GM12878 (cell line): ENCODE data around the gene LRP5. TPM values are rescaled to one million over a fixed set of nuclear protein-coding genes. Genes with fewer than 3 reads are reported as not detected.

ENCODE experiments used
- ATAC-seq: fragments of 200-7000 bp; cut with Tn5 transposase; 3 replicates; pipeline ENCODE4 v1.9.1; 2020; ENCODE audit warnings: mild to moderate bottlenecking, moderate library complexity
- BruUV-seq: library from RNA; stranded (reverse); fragments of 400-500 nt; replicated peaks from 2 replicates; lab custom pipeline; 2021; lab: Mats Ljungman, UMichigan
- CTCF ChIA-PET: fragments of 300-600 bp; sonication (Branson Sonifier 250); formaldehyde crosslinking; extraction: SDS; loops from one replicate; lab custom pipeline; 2021; ENCODE audit warnings: inconsistent platforms; lab: Yijun Ruan, JAX
- POLR2A ChIA-PET: fragments of 350-600 bp; formaldehyde crosslinking; extraction: SDS; loops from one replicate; lab custom pipeline; 2021; ENCODE audit warnings: inconsistent platforms; lab: Charles Lee
- RAD21 ChIA-PET: fragments of 300-600 bp; sonication (Branson Sonifier 250); formaldehyde crosslinking; loops from one replicate; lab custom pipeline; 2023; ENCODE audit warnings: antibody characterized with exemption; ENCODE audit not compliant: unreplicated experiment; lab: Charles Lee
- SMC1A ChIA-PET: fragments of 300-600 bp; sonication (Branson Sonifier 250); formaldehyde crosslinking; loops from one replicate; lab custom pipeline; 2023; ENCODE audit not compliant: unreplicated experiment, uncharacterized antibody; lab: Charles Lee
- DNase-seq: peaks from one replicate; pipeline ENCODE4 v3.0.0-alpha.2; 2011; ENCODE audit warnings: low read depth, low spot score
- FAIRE-seq: peaks from 3 replicates; lab custom pipeline; 2011; peaks lifted over from hg19 to GRCh38; lab: Jason Lieb, UNC
- H2AFZ ChIP-seq: 2 replicates; pipeline ENCODE4 v1.6.0; 2011; ENCODE audit warnings: low read depth, low read length, control low read depth; ENCODE audit not compliant: control insufficient read depth
- H3K27ac ChIP-seq: 2 replicates; pipeline ENCODE4 v1.5.1; 2011; ENCODE audit warnings: control low read depth; ENCODE audit not compliant: control insufficient read depth, insufficient read depth
- H3K27me3 ChIP-seq, 2 experiments: replicated peaks in 1 of 2; 2 replicates each; pipeline versions ENCODE4 v1.6.0 to v1.6.1; 2011; ENCODE audit warnings: low read length in 1 of 2; ENCODE audit not compliant: control insufficient read depth in 2 of 2, insufficient read depth in 2 of 2
- H3K36me3 ChIP-seq, 2 experiments: 2 replicates each; pipeline ENCODE4 v1.5.1; 2011; ENCODE audit warnings: low read length in 1 of 2; ENCODE audit not compliant: control insufficient read depth in 2 of 2, insufficient read depth in 2 of 2
- H3K4me1 ChIP-seq: 2 replicates; pipeline ENCODE4 v1.6.1; 2011; ENCODE audit warnings: mild to moderate bottlenecking, low read length, moderate library complexity, mixed read lengths; ENCODE audit not compliant: control insufficient read depth, insufficient read depth
- H3K4me2 ChIP-seq: 2 replicates; pipeline ENCODE4 v1.6.0; 2011; ENCODE audit warnings: control low read depth; ENCODE audit not compliant: control insufficient read depth, insufficient read depth
- H3K4me3 ChIP-seq: fragments of 200-600 bp; sonication (generic); 2 replicates; pipeline ENCODE4 v1.5.1; 2016
- H3K79me2 ChIP-seq: 2 replicates; pipeline ENCODE4 v1.6.0; 2011; ENCODE audit warnings: low read length; ENCODE audit not compliant: control insufficient read depth, insufficient read depth
- H3K9ac ChIP-seq: 2 replicates; pipeline ENCODE4 v1.8.0; 2011; ENCODE audit warnings: low read length, control low read depth, mixed read lengths; ENCODE audit not compliant: control insufficient read depth, insufficient read depth
- H3K9me3 ChIP-seq: replicated peaks from 3 replicates; pipeline ENCODE4 v1.5.1; 2011; ENCODE audit warnings: mild to moderate bottlenecking, low read length; ENCODE audit not compliant: control insufficient read depth, insufficient read depth
- H4K20me1 ChIP-seq: 2 replicates; pipeline ENCODE4 v1.6.0; 2011; ENCODE audit not compliant: control insufficient read depth, insufficient read depth
- BCL11A ChIP-seq: IDR thresholded peaks from 2 replicates; pipeline ENCODE4 v1.6.1; 2011; ENCODE audit warnings: low read depth, low read length
- CHD4 ChIP-seq: fragments of 200-600 bp; sonication (generic); IDR thresholded peaks from 2 replicates; pipeline ENCODE4 v1.6.1; 2016; ENCODE audit warnings: mild to moderate bottlenecking
- ESRRA ChIP-seq: IDR thresholded peaks from 2 replicates; pipeline ENCODE4 v1.6.1; 2012; ENCODE audit warnings: mild to moderate bottlenecking, low read length, improper control_type of control experiment
- GATAD2B ChIP-seq: fragments of 450-650 bp; conservative IDR thresholded peaks from 2 replicates; pipeline ENCODE4 v1.6.1; 2017; ENCODE audit warnings: low read depth, mild to moderate bottlenecking, moderate library complexity
- KAT2A ChIP-seq: conservative IDR thresholded peaks from 2 replicates; pipeline ENCODE4 v1.6.1; 2011; ENCODE audit warnings: low read depth, low read length; ENCODE audit not compliant: control insufficient read depth
- KLF5 ChIP-seq: fragments of 450-650 bp; IDR thresholded peaks from 2 replicates; pipeline ENCODE4 v1.6.1; 2014; ENCODE audit warnings: mild to moderate bottlenecking; ENCODE audit not compliant: partially characterized antibody
- NFYA ChIP-seq: IDR thresholded peaks from 2 replicates; pipeline ENCODE4 v1.6.1; 2011; ENCODE audit warnings: low read depth, mild to moderate bottlenecking, low read length, improper control_type of control experiment, borderline replicate concordance
- RAD51 ChIP-seq: fragments of 450-650 bp; IDR thresholded peaks from 2 replicates; pipeline ENCODE4 v1.6.1; 2016; ENCODE audit warnings: moderate library complexity, mild to moderate bottlenecking, inconsistent platforms
- SP1 ChIP-seq: IDR thresholded peaks from one replicate; pipeline ENCODE4 v1.6.1; 2011; ENCODE audit warnings: low read depth, low read length
- SPI1 ChIP-seq: IDR thresholded peaks from 2 replicates; pipeline ENCODE4 v1.6.1; 2011; ENCODE audit warnings: low read depth, mild to moderate bottlenecking, low read length, moderate library complexity, borderline replicate concordance; ENCODE audit not compliant: insufficient read depth
- SUPT20H ChIP-seq: IDR thresholded peaks from 2 replicates; pipeline ENCODE4 v1.6.1; 2011; ENCODE audit warnings: low read depth, mild to moderate bottlenecking, low read length, moderate library complexity, borderline replicate concordance; ENCODE audit not compliant: control insufficient read depth
- TARDBP ChIP-seq: IDR thresholded peaks from 2 replicates; pipeline ENCODE4 v1.6.1; 2016; ENCODE audit warnings: borderline replicate concordance
- WGBS: methylation state at CpG from one replicate; pipeline ENCODE4 v1.1.6; 2016; ENCODE audit warnings: low lambda C conversion rate; ENCODE audit not compliant: insufficient replicate concordance, insufficient coverage; ENCODE audit errors: missing lambda C conversion rate; 5-methylcytosine and 5-hydroxymethylcytosine counted together
- in situ Hi-C: fragments of 300-500 bp; cut with MboI; formaldehyde crosslinking; loops from 9 replicates; pipeline ENCODE4 v1.14.3; 2018; ENCODE audit warnings: mixed read lengths
- intact Hi-C: fragments of 100-400 bp; cut with micrococcal nuclease; formaldehyde crosslinking; loops from one replicate; pipeline ENCODE4 v1.14.2; 2022; ENCODE audit not compliant: unreplicated experiment
- polyA plus RNA-seq, 11 experiments: library from polyadenylated mRNA; depleted of rRNA in 4 of 11; unstranded in 6 of 11; stranded (reverse) in 5 of 11; fragments of >200 nt; fragmentation: Nextera tagmentation in 4 of 11; fragmentation: Illumina TruSeq in 1 of 11; extraction: Ambion mirVana in 4 of 11; extraction: Trizol in 1 of 11; gene quantifications; 1 replicate in 1 of 11; 2 replicates in 10 of 11; pipeline versions ENCODE4 v1.2.1 to v1.2.3, GENCODE V29; 2011 to 2016; ENCODE audit warnings: inconsistent platforms in 2 of 11, missing spikeins in 2 of 11, low read depth in 1 of 11
- total RNA-seq, 4 experiments: library from RNA; depleted of rRNA in 3 of 4; stranded (reverse); fragments of >200 nt in 3 of 4; fragmentation: Illumina TruSeq in 1 of 4; extraction: Trizol in 1 of 4; gene quantifications; 2 replicates each; pipeline versions ENCODE4 v1.2.1 to v1.2.3, GENCODE V29; 2013 to 2021
- TF ChIP-seq, protein P1 (sequence below): fragments of 450-650 bp; IDR thresholded peaks from 2 replicates; pipeline ENCODE4 v1.6.1; 2017; ENCODE audit warnings: low read depth, mild to moderate bottlenecking, moderate library complexity
- TF ChIP-seq, protein P2 (sequence below): IDR thresholded peaks from 2 replicates; pipeline ENCODE4 v1.6.1; 2012; ENCODE audit warnings: low read depth, low read length, improper control_type of control experiment
- TF ChIP-seq, protein P3 (sequence below): fragments of 450-650 bp; IDR thresholded peaks from 2 replicates; pipeline ENCODE4 v1.6.1; 2017; ENCODE audit warnings: mild to moderate bottlenecking, moderate library complexity
- TF ChIP-seq, protein P4 (sequence below): fragments of 450-650 bp; IDR thresholded peaks from 2 replicates; pipeline ENCODE4 v1.6.1; 2017; ENCODE audit warnings: mild to moderate bottlenecking, low read depth, inconsistent platforms; ENCODE audit not compliant: poor library complexity, severe bottlenecking

The LRP5 gene
- total and polyA plus RNA-seq, 10 of the 15 experiments (the other 5 are each of a cell fraction or from before 2014, with no cell fraction given) = 0.37 to 34.0 (median 6.6) TPM

DNA sequence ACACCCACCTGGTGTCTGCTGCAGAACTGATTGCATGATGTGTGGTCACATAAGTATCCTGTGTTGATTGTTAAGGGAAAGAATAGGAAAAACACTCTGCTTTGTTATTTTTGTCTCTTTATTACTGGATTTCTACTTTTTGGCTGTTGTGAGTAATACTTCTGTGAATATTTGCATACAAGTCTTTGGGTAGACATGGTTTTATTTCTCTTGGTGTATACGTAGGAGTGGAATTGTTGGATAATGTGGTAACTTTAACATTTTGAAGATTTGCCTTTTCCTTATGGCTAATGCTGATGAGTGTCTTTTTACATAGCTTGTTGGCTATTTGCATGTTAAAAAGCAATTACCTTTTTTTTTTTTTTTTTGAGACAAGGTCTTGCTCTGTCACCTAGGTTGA is 161.3 kb downstream of the LRP5 start:
- intact Hi-C loops = no loop called here
- Histone ChIP-seq H3K79me2 (peaks cover 78% of the 10 kb centered on the region), H3K9ac (no peak overlapping the region), H2AFZ (no peak overlapping the region), H3K36me3 (peaks cover 4 to 6% of the 10 kb centered on the region in 2 experiments; a peak in 3 of 4 replicates), H3K4me2 (no peak overlapping the region), H3K4me1 (peaks cover 35% of the 10 kb centered on the region), H3K4me3 (no peak overlapping the region), H4K20me1 (peaks cover 14% of the 10 kb centered on the region), H3K27ac (no peak overlapping the region), H3K9me3 (peaks cover 1% of the 10 kb centered on the region; the same call in 1 of the 3 replicates), H3K27me3 (no peaks in the 10 kb centered on the region)
- no peak for ATAC-seq
- POLR2A ChIA-PET = interaction anchor here (0.5 to 0.6 kb wide), 3 partner anchors 11 to 307 kb away, joined by 3 to 4 read pairs (median 3); no protein-coding TSS in a partner anchor
- CTCF ChIA-PET = interaction anchor here (0.6 kb wide), 1 partner anchor 15 kb away, joined by 5 read pairs; no protein-coding TSS in a partner anchor
- in situ Hi-C loops = no loop called here
- 10% methylated on average over 1 of the region's 1 CpG for WGBS
- SMC1A ChIA-PET = interaction anchor here (0.7 to 2.2 kb wide), 4 partner anchors 10 to 32 kb away, joined by 3 to 8 read pairs (median 4); no protein-coding TSS in a partner anchor
- no TSS peak for BruUV-seq
- DNase-seq = no peak
- FAIRE-seq = no peak
- RAD21 ChIA-PET = interaction anchor here (0.5 to 1.2 kb wide), 2 partner anchors 26 to 351 kb away, joined by 3 read pairs; no protein-coding TSS in a partner anchor
- TF ChIP-seq SP1 = no peak
- TF ChIP-seq CHD4 = no peak
- TF ChIP-seq GATAD2B = no peak
- TF ChIP-seq ESRRA = no peak
- TF ChIP-seq, protein P1, sequence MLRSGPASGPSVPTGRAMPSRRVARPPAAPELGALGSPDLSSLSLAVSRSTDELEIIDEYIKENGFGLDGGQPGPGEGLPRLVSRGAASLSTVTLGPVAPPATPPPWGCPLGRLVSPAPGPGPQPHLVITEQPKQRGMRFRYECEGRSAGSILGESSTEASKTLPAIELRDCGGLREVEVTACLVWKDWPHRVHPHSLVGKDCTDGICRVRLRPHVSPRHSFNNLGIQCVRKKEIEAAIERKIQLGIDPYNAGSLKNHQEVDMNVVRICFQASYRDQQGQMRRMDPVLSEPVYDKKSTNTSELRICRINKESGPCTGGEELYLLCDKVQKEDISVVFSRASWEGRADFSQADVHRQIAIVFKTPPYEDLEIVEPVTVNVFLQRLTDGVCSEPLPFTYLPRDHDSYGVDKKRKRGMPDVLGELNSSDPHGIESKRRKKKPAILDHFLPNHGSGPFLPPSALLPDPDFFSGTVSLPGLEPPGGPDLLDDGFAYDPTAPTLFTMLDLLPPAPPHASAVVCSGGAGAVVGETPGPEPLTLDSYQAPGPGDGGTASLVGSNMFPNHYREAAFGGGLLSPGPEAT = no peak
- no peak for TF ChIP-seq KLF5
- no peak for TF ChIP-seq RAD51
- no peak for TF ChIP-seq NFYA
- TF ChIP-seq SPI1 = no peak
- TF ChIP-seq, protein P2, sequence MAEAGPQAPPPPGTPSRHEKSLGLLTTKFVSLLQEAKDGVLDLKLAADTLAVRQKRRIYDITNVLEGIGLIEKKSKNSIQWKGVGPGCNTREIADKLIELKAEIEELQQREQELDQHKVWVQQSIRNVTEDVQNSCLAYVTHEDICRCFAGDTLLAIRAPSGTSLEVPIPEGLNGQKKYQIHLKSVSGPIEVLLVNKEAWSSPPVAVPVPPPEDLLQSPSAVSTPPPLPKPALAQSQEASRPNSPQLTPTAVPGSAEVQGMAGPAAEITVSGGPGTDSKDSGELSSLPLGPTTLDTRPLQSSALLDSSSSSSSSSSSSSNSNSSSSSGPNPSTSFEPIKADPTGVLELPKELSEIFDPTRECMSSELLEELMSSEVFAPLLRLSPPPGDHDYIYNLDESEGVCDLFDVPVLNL = no peak
- no peak for TF ChIP-seq TARDBP
- TF ChIP-seq, protein P3, sequence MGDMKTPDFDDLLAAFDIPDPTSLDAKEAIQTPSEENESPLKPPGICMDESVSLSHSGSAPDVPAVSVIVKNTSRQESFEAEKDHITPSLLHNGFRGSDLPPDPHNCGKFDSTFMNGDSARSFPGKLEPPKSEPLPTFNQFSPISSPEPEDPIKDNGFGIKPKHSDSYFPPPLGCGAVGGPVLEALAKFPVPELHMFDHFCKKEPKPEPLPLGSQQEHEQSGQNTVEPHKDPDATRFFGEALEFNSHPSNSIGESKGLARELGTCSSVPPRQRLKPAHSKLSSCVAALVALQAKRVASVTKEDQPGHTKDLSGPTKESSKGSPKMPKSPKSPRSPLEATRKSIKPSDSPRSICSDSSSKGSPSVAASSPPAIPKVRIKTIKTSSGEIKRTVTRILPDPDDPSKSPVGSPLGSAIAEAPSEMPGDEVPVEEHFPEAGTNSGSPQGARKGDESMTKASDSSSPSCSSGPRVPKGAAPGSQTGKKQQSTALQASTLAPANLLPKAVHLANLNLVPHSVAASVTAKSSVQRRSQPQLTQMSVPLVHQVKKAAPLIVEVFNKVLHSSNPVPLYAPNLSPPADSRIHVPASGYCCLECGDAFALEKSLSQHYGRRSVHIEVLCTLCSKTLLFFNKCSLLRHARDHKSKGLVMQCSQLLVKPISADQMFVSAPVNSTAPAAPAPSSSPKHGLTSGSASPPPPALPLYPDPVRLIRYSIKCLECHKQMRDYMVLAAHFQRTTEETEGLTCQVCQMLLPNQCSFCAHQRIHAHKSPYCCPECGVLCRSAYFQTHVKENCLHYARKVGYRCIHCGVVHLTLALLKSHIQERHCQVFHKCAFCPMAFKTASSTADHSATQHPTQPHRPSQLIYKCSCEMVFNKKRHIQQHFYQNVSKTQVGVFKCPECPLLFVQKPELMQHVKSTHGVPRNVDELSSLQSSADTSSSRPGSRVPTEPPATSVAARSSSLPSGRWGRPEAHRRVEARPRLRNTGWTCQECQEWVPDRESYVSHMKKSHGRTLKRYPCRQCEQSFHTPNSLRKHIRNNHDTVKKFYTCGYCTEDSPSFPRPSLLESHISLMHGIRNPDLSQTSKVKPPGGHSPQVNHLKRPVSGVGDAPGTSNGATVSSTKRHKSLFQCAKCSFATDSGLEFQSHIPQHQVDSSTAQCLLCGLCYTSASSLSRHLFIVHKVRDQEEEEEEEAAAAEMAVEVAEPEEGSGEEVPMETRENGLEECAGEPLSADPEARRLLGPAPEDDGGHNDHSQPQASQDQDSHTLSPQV = no peak
- TF ChIP-seq KAT2A = no peak
- TF ChIP-seq, protein P4, sequence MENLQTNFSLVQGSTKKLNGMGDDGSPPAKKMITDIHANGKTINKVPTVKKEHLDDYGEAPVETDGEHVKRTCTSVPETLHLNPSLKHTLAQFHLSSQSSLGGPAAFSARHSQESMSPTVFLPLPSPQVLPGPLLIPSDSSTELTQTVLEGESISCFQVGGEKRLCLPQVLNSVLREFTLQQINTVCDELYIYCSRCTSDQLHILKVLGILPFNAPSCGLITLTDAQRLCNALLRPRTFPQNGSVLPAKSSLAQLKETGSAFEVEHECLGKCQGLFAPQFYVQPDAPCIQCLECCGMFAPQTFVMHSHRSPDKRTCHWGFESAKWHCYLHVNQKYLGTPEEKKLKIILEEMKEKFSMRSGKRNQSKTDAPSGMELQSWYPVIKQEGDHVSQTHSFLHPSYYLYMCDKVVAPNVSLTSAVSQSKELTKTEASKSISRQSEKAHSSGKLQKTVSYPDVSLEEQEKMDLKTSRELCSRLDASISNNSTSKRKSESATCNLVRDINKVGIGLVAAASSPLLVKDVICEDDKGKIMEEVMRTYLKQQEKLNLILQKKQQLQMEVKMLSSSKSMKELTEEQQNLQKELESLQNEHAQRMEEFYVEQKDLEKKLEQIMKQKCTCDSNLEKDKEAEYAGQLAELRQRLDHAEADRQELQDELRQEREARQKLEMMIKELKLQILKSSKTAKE = no peak
- no peak for TF ChIP-seq BCL11A
- TF ChIP-seq SUPT20H = no peak
